CD4-positive, alpha-beta T cell (primary cell): ENCODE data around the gene PHF1. TPM values are rescaled to one million over a fixed set of nuclear protein-coding genes. Genes with fewer than 3 reads are reported as not detected.
A peak's percentile ranks its signal among the peaks of the same experiment; 100 is the strongest.

Experiments
- ATAC-seq: fragments of 200-7000 bp; cut with Tn5 transposase; one replicate; pipeline ENCODE4 v1.10.0; 2022; ENCODE audit warnings: mild to moderate bottlenecking; ENCODE audit not compliant: poor library complexity
- CTCF ChIA-PET: fragments of 350-600 bp; sonication (Branson Sonifier 250); formaldehyde crosslinking; loops from one replicate; lab custom pipeline; 2021; ENCODE audit warnings: antibody characterized with exemption, inconsistent platforms; lab: Charles Lee
- POLR2A ChIA-PET: fragments of 350-600 bp; sonication (Branson Sonifier 250); formaldehyde crosslinking; loops from one replicate; lab custom pipeline; 2021; ENCODE audit warnings: antibody characterized with exemption, inconsistent platforms; lab: Charles Lee
- DNase-seq, 14 experiments: peaks; one replicate each; pipeline ENCODE4 v3.0.0-alpha.2; 2013 to 2020; ENCODE audit warnings: mixed read lengths in 2 of 14
- H3K27ac ChIP-seq, 2 donors: one replicate each; pipeline versions ENCODE4 v1.5.1 to v1.7.0; 2013; ENCODE audit warnings: low read length in 2 of 2, low read depth in 1 of 2, mild to moderate bottlenecking in 1 of 2
- H3K27me3 ChIP-seq, 2 experiments: 1 replicate in 1 of 2; 2 replicates in 1 of 2; pipeline versions ENCODE4 v1.6.1 to v1.7.0; 2013; ENCODE audit warnings: low read length in 2 of 2, control low read depth in 1 of 2, mild to moderate bottlenecking in 1 of 2, moderate library complexity in 1 of 2; ENCODE audit not compliant: insufficient read depth in 2 of 2, control insufficient read depth in 1 of 2
- H3K36me3 ChIP-seq: one replicate; pipeline ENCODE4 v1.6.1; 2013; ENCODE audit warnings: low read length, control low read depth; ENCODE audit not compliant: insufficient read depth
- H3K4me1 ChIP-seq: one replicate; pipeline ENCODE4 v1.6.1; 2013; ENCODE audit warnings: low read length, control low read depth; ENCODE audit not compliant: insufficient read depth
- H3K4me3 ChIP-seq: one replicate; pipeline ENCODE4 v1.5.1; 2013; ENCODE audit warnings: mild to moderate bottlenecking, low read length, moderate library complexity
- H3K9me3 ChIP-seq, 2 experiments: 1 replicate in 1 of 2; 2 replicates in 1 of 2; pipeline versions ENCODE4 v1.6.1 to v1.7.0; 2013; ENCODE audit warnings: low read length in 2 of 2, mild to moderate bottlenecking in 2 of 2, control low read depth in 1 of 2, moderate library complexity in 1 of 2; ENCODE audit not compliant: control insufficient read depth in 1 of 2, insufficient read depth in 1 of 2
- H3K27ac Mint-ChIP-seq: one replicate; pipeline ENCODE4 v1.8.0; 2020; ENCODE audit warnings: mixed read lengths
- H3K27me3 Mint-ChIP-seq: one replicate; pipeline ENCODE4 v1.8.0; 2021; ENCODE audit warnings: mixed read lengths
- H3K36me3 Mint-ChIP-seq: one replicate; pipeline ENCODE4 v1.8.0; 2021; ENCODE audit warnings: low read depth, mixed read lengths
- H3K4me1 Mint-ChIP-seq: one replicate; pipeline ENCODE4 v1.8.0; 2021; ENCODE audit warnings: low read depth, mixed read lengths
- H3K4me3 Mint-ChIP-seq: one replicate; pipeline ENCODE4 v1.8.0; 2020; ENCODE audit warnings: mild to moderate bottlenecking, mixed read lengths
- H3K9me3 Mint-ChIP-seq: one replicate; pipeline ENCODE4 v1.8.0; 2020; ENCODE audit warnings: mixed read lengths
- intact Hi-C, 2 experiments: fragments of 100-400 bp; cut with DNase I in 1 of 2; cut with micrococcal nuclease in 1 of 2; formaldehyde crosslinking; loops; one replicate each; pipeline versions ENCODE4 v1.15.1 to v1.9.0; 2023 to 2025; cut with DNase I, micrococcal nuclease
- total RNA-seq, 174 experiments: library from RNA in 2 of 174; stranded (reverse) in 2 of 174; gene quantifications; one replicate each; pipeline ENCODE4 v1.2.3 and lab custom pipeline; 2021 to 2026
- TF ChIP-seq, protein P1 (sequence below): fragments of 200-600 bp; IDR thresholded peaks from one replicate; pipeline ENCODE4 v1.8.0; 2022; ENCODE audit warnings: antibody characterized with exemption, mild to moderate bottlenecking

The PHF1 gene
- total RNA-seq, 2 experiments from 2014 or later, result 545 to 557 TPM

DNA sequence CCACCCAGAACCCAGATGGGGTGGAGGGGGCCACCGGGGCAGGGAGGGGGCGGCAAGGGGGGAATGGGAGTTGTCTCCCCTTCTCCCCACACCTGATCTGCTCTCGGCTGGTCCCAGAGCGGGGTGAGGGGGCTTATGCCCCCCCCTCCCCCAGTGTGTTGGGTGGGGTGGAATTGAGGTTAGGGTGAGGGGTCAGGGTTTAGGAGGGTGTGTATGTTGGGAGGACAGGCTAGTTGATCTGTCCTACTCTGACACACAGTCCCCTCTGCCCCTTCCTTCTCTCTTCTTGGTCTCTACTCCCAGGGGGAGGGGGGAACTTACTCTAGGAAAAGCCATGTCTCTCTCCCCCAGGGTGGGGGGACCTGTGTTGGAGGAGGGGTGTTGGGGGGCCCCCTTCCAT is 41.7 kb downstream of the PHF1 start:
- Mint-ChIP-seq H3K9me3 (no peaks in the 10 kb centered on the region), H3K27ac (no peak overlapping the region), H3K27me3 (no peaks in the 10 kb centered on the region), H3K4me1 (peaks cover 41% of the 10 kb centered on the region), H3K4me3 (no peak overlapping the region), H3K36me3 (peaks cover 58% of the 10 kb centered on the region)
- peaks cover 33% of the 10 kb centered on the region for H3K4me1 ChIP-seq
- intact Hi-C loops, result loop anchor here (5.0 to 10.0 kb wide), 4 partner anchors 80 to 260 kb away; partner anchors contain the start of gene UQCC2 (in 1 of the 2)
- ChIA-PET CTCF (no interaction called here), POLR2A (no interaction called here)
- TF ChIP-seq, protein P1, sequence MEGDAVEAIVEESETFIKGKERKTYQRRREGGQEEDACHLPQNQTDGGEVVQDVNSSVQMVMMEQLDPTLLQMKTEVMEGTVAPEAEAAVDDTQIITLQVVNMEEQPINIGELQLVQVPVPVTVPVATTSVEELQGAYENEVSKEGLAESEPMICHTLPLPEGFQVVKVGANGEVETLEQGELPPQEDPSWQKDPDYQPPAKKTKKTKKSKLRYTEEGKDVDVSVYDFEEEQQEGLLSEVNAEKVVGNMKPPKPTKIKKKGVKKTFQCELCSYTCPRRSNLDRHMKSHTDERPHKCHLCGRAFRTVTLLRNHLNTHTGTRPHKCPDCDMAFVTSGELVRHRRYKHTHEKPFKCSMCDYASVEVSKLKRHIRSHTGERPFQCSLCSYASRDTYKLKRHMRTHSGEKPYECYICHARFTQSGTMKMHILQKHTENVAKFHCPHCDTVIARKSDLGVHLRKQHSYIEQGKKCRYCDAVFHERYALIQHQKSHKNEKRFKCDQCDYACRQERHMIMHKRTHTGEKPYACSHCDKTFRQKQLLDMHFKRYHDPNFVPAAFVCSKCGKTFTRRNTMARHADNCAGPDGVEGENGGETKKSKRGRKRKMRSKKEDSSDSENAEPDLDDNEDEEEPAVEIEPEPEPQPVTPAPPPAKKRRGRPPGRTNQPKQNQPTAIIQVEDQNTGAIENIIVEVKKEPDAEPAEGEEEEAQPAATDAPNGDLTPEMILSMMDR, result no peak
- peaks cover 28% of the 10 kb centered on the region for H3K36me3 ChIP-seq
- DNase-seq, result peak in 1 of 14 experiments; percentile 12
- H3K9me3 ChIP-seq, result no peaks in the 10 kb centered on the region
- ATAC-seq, result no peak
- no peaks in the 10 kb centered on the region for H3K27me3 ChIP-seq
- peak overlapping the region; percentile 22 to 50 for H3K27ac ChIP-seq
- no peak overlapping the region for H3K4me3 ChIP-seq

DNA sequence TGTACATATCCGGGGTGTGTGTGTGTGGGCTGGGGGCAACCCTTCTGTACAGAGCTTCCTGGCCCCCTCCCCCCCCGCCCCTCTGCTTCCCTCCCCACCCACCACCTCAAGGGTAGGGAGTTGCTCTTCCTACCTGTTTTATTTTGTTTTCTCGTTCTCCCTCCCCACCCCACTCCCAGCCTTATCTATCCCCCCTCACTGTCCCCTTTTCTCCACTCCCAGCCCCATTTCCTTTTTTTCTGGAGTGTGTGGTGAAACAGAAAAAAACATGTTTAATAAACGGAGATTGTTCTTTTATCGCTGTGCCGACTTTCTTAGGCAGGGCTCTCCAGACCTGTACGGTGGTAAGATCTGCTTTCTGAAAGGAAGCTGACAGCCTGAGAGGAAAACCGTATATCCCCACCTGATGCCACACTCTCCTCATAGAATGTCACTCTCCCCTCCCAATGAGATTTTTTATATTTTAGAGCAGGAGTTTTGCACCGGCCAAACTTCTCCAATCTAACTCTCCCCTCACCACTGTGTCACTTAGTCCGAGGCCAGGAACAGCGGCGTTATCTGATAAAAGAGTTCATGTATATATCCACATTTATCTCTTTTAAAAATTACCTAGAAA is 42.7 kb downstream of the PHF1 start:
- H3K9me3 Mint-ChIP-seq, result no peaks in the 10 kb centered on the region

More for the DNA sequence above, 42.7 kb downstream of the PHF1 start:
- TF ChIP-seq, protein P1, result no peak
- no peak for ATAC-seq
- Histone ChIP-seq H3K4me1 (peaks cover 33% of the 10 kb centered on the region), H3K27ac (peak overlapping the region; percentile 55 to 60), H3K4me3 (peak overlapping the region; percentile 89), H3K27me3 (no peaks in the 10 kb centered on the region), H3K9me3 (no peaks in the 10 kb centered on the region), H3K36me3 (peaks cover 22% of the 10 kb centered on the region)
- Mint-ChIP-seq H3K36me3 (peaks cover 48% of the 10 kb centered on the region), H3K27ac (peak overlapping the region; percentile 87), H3K4me1 (peaks cover 41% of the 10 kb centered on the region), H3K27me3 (no peaks in the 10 kb centered on the region), H3K4me3 (peak overlapping the region; percentile 92)
- ChIA-PET CTCF (interaction anchor here (0.9 to 2.0 kb wide), 2 partner anchors 62 to 154 kb away, joined by 3 to 11 read pairs; partner anchors contain the start of gene KIFC1), POLR2A (interaction anchor here (0.5 to 2.2 kb wide), 18 partner anchors 14 to 482 kb away, joined by 3 to 45 read pairs (median 6); partner anchors contain the start of genes BAK1, CUTA, ITPR3 and PHF1)
- peak in 4 of 14 experiments; percentile 23 to 38 (median 32) for DNase-seq
- intact Hi-C loops, result loop anchor here (1.0 to 10.0 kb wide), 11 partner anchors 25 to 259 kb away; partner anchors contain the start of genes KIFC1 (in 2 of the 2), BAK1 (in 1 of the 2), CUTA (in 1 of the 2) and UQCC2 (in 1 of the 2)
